Endothelial cell of umbilical vein (primary cell): ENCODE data around the gene CLN3. TPM values are rescaled to one million over a fixed set of nuclear protein-coding genes. Genes with fewer than 3 reads are reported as not detected.

Experiments
- BruUV-seq: library from RNA; stranded (reverse); fragments of 400-500 nt; replicated peaks from 2 replicates; lab custom pipeline; 2021; lab: Mats Ljungman, UMichigan
- CTCF ChIA-PET: fragments of 300-600, 350-600 bp; sonication (Branson Sonifier 250); formaldehyde crosslinking; loops from one replicate; lab custom pipeline; 2021; ENCODE audit warnings: antibody characterized with exemption, inconsistent platforms; lab: Charles Lee
- POLR2A ChIA-PET: fragments of 300-600, 350-600 bp; sonication (Branson Sonifier 250); formaldehyde crosslinking; loops from one replicate; lab custom pipeline; 2021; ENCODE audit warnings: antibody characterized with exemption, inconsistent platforms; lab: Charles Lee
- DNase-seq: peaks from one replicate; pipeline ENCODE4 v3.0.0-alpha.2; 2011; ENCODE audit warnings: low read depth, low spot score
- FAIRE-seq: peaks from 2 replicates; lab custom pipeline; 2011; peaks lifted over from hg19 to GRCh38; lab: Jason Lieb, UNC
- H2AFZ ChIP-seq: 2 replicates; pipeline ENCODE4 v1.6.0; 2012; ENCODE audit warnings: low read depth, low read length, control low read depth, inconsistent platforms
- H3K27ac ChIP-seq: 2 replicates; pipeline ENCODE4 v1.5.1; 2011; ENCODE audit warnings: low read depth, mild to moderate bottlenecking, control low read depth, low read length, moderate library complexity; ENCODE audit not compliant: insufficient read depth
- H3K27me3 ChIP-seq, 2 experiments: 2 replicates each; pipeline versions ENCODE4 v1.6.0 to v1.6.1; 2011; ENCODE audit warnings: low read length in 2 of 2, mixed read lengths in 1 of 2; ENCODE audit not compliant: control insufficient read depth in 2 of 2, insufficient read depth in 2 of 2
- H3K36me3 ChIP-seq, 2 experiments: 2 replicates in 1 of 2; 3 replicates in 1 of 2; pipeline ENCODE4 v1.5.1; 2011; ENCODE audit warnings: low read length in 2 of 2, mild to moderate bottlenecking in 1 of 2, moderate library complexity in 1 of 2; ENCODE audit not compliant: control insufficient read depth in 2 of 2, insufficient read depth in 2 of 2; ENCODE audit errors: extremely low read depth in 1 of 2
- H3K4me1 ChIP-seq: 3 replicates; pipeline ENCODE4 v1.5.1; 2011; ENCODE audit warnings: mild to moderate bottlenecking, low read length; ENCODE audit not compliant: control insufficient read depth, insufficient read depth; ENCODE audit errors: extremely low read depth
- H3K4me2 ChIP-seq: 2 replicates; pipeline ENCODE4 v1.6.1; 2011; ENCODE audit warnings: low read length, control low read depth, mixed read lengths; ENCODE audit not compliant: insufficient read depth
- H3K4me3 ChIP-seq, 3 experiments: fragments of 200-600 bp in 1 of 3; sonication (generic), shearing (Covaris generic) in 1 of 3; replicated peaks in 1 of 3; 2 replicates each; pipeline ENCODE4 v1.5.1; 2011 to 2016; ENCODE audit warnings: control low read depth in 3 of 3, low read length in 3 of 3, mild to moderate bottlenecking in 2 of 3, inconsistent platforms in 1 of 3, low read depth in 1 of 3, moderate library complexity in 1 of 3; ENCODE audit not compliant: insufficient read depth in 1 of 3
- H3K79me2 ChIP-seq: 2 replicates; pipeline ENCODE4 v1.6.0; 2012; ENCODE audit warnings: low read length, inconsistent platforms; ENCODE audit not compliant: control insufficient read depth, insufficient read depth
- H3K9ac ChIP-seq: replicated peaks from 2 replicates; pipeline ENCODE3; 2011; ENCODE audit warnings: low read length, control low read depth; ENCODE audit not compliant: insufficient read depth; ENCODE audit errors: extremely low read depth
- H3K9me1 ChIP-seq: replicated peaks from 3 replicates; pipeline ENCODE4 v1.6.0; 2011; ENCODE audit warnings: mild to moderate bottlenecking, low read length; ENCODE audit not compliant: control insufficient read depth, insufficient read depth; ENCODE audit errors: extremely low read depth
- H3K9me3 ChIP-seq: replicated peaks from 2 replicates; pipeline ENCODE4 v1.5.1; 2012; ENCODE audit warnings: low read length, inconsistent platforms; ENCODE audit not compliant: control insufficient read depth, insufficient read depth
- H4K20me1 ChIP-seq: replicated peaks from 2 replicates; pipeline ENCODE3; 2011; ENCODE audit warnings: mild to moderate bottlenecking, low read length; ENCODE audit not compliant: control insufficient read depth, insufficient read depth; ENCODE audit errors: extremely low read depth
- CTCF ChIP-seq, 2 donors: IDR thresholded peaks; 1 replicate in 1 of 2; 2 replicates in 1 of 2; pipeline ENCODE4 v1.5.1; 2011; ENCODE audit warnings: low read length in 2 of 2, mild to moderate bottlenecking in 2 of 2, moderate library complexity in 2 of 2, control low read depth in 1 of 2, inconsistent platforms in 1 of 2, low read depth in 1 of 2; ENCODE audit not compliant: insufficient read depth in 1 of 2; ENCODE audit errors: extremely low read depth in 1 of 2
- EZH2 ChIP-seq: IDR thresholded peaks from 2 replicates; pipeline ENCODE4 v1.6.1; 2012; ENCODE audit warnings: borderline replicate concordance, low read depth, mild to moderate bottlenecking, moderate library complexity, low read length, inconsistent platforms; ENCODE audit not compliant: severe bottlenecking
- FOS ChIP-seq: IDR thresholded peaks from 2 replicates; pipeline ENCODE4 v1.6.1; 2011; ENCODE audit warnings: mild to moderate bottlenecking, low read length, moderate library complexity, borderline replicate concordance; ENCODE audit not compliant: insufficient read depth
- GATA2 ChIP-seq: IDR thresholded peaks from 2 replicates; pipeline ENCODE4 v1.7.0; 2011; ENCODE audit warnings: low read depth, mild to moderate bottlenecking, moderate library complexity, mixed read lengths, low read length; ENCODE audit not compliant: insufficient read length, insufficient read depth
- JUN ChIP-seq: IDR thresholded peaks from 2 replicates; pipeline ENCODE4 v1.6.1; 2011; ENCODE audit warnings: borderline replicate concordance, low read depth; ENCODE audit not compliant: insufficient read length, insufficient read depth
- MAX ChIP-seq: IDR thresholded peaks from 2 replicates; pipeline ENCODE4 v1.6.1; 2011; ENCODE audit not compliant: insufficient read depth, insufficient read length
- MYC ChIP-seq: IDR thresholded peaks from one replicate; pipeline ENCODE4 v1.6.1; 2011; ENCODE audit warnings: mild to moderate bottlenecking, low read depth, low read length
- POLR2A ChIP-seq: IDR thresholded peaks from 2 replicates; pipeline ENCODE4 v1.6.1; 2012; ENCODE audit warnings: low read depth, mild to moderate bottlenecking, control low read depth, low read length
- POLR2AphosphoS5 ChIP-seq: IDR thresholded peaks from 2 replicates; pipeline ENCODE4 v1.6.1; 2012; ENCODE audit warnings: low read depth, mild to moderate bottlenecking, control low read depth, low read length, moderate library complexity; ENCODE audit not compliant: insufficient read depth
- dilution Hi-C: fragments of 300-500 bp; cut with MboI; formaldehyde crosslinking; loops from one replicate; pipeline ENCODE4 v1.15.0; 2019; ENCODE audit warnings: low sequenced_read_pairs; ENCODE audit not compliant: extremely low pct_ligation_motif_present
- intact Hi-C: fragments of 100-400 bp; cut with micrococcal nuclease; formaldehyde crosslinking; loops from one replicate; pipeline ENCODE4 v1.10.0; 2022
- polyA plus RNA-seq, 4 experiments: library from polyadenylated mRNA; depleted of rRNA in 3 of 4; stranded (reverse) in 3 of 4; unstranded in 1 of 4; fragments of >200 nt; gene quantifications; 2 replicates each; pipeline versions ENCODE4 v1.2.1 to v1.2.3, GENCODE V29; 2011 to 2012; ENCODE audit warnings: missing spikeins in 1 of 4
- total RNA-seq: library from RNA; stranded (reverse); gene quantifications from 2 replicates; pipeline ENCODE4 v1.2.3, GENCODE V29; 2021

Gene CLN3
- total and polyA plus RNA-seq, 2 donors (not counting 3 experiments of a cell fraction or from before 2014, with no cell fraction given), result 40.2 to 76.1 TPM

GRCh38 chr16:28531777-28532744 is 40.2 kb upstream of the CLN3 start:
- Histone ChIP-seq H3K9me3 (no peaks in the 10 kb centered on the region), H3K27me3 (peaks cover 0 to 2% of the 10 kb centered on the region in 2 experiments), H3K4me1 (peaks cover 2% of the 10 kb centered on the region), H3K36me3 (no peaks in the 10 kb centered on the region), H3K27ac (no peak overlapping the region), H2AFZ (no peak overlapping the region), H3K4me2 (no peak overlapping the region), H3K4me3 (no peak overlapping the region), H3K79me2 (no peaks in the 10 kb centered on the region), H4K20me1 (no peaks in the 10 kb centered on the region), H3K9me1 (no peaks in the 10 kb centered on the region), H3K9ac (no peak overlapping the region)
- ChIA-PET CTCF (no interaction called here), POLR2A (no interaction called here)
- DNase-seq (no peak), FAIRE-seq (peak; percentile 21)
- dilution Hi-C loops, result no loop called here
- TF ChIP-seq POLR2AphosphoS5 (no peak), CTCF (IDR thresholded peaks at IDR 0.05; ENCODE audit: extremely low read depth in 1 of 2, insufficient read depth in 1 of 2, low read depth in 1 of 2, low read length in 2 of 2) (no peak), EZH2 (no peak), MYC (no peak), POLR2A (no peak), MAX (no peak), GATA2 (no peak), FOS (no peak), JUN (no peak)
- no TSS peak for BruUV-seq
- intact Hi-C loops, result no loop called here
